22Rv1 (cell line): ENCODE results near the gene PACS1.
"Not testable (repeated sequence)": the region's sequence is repeated elsewhere in the genome, so short reads cannot be mapped to it uniquely, and the experiment has no call there.

Experiments used
- ZFX ChIP-seq: fragments of 450-650 bp; IDR thresholded peaks from 2 replicates; pipeline ENCODE4 v1.6.1; 2017; ENCODE audit warnings: antibody characterized with exemption, borderline replicate concordance
- TF ChIP-seq, protein P1 (sequence below): fragments of 450-650 bp; IDR thresholded peaks from 2 replicates; pipeline ENCODE4 v1.5.1; 2017; ENCODE audit warnings: mild to moderate bottlenecking

DNA sequence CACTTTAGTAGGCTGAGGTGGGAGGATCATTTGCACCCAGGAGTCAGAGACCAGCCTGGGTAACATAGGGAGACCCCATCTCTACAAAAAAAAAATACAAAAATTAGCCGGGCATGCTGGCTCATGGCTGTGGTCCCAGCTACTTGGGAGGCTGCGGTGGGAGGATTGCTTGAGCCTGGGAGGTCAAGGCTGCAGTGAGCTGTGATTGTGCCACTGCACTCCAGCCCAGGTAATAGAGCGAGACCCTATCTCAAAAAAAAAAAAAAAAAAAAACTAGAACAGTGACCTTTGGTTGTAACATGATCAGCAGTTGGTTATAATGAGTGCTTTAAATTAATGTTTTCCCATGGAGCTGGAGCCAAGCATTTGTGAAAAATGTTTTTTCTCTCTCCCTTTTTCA, 44.9 kb downstream of the PACS1 start:
- TF ChIP-seq, protein P1, sequence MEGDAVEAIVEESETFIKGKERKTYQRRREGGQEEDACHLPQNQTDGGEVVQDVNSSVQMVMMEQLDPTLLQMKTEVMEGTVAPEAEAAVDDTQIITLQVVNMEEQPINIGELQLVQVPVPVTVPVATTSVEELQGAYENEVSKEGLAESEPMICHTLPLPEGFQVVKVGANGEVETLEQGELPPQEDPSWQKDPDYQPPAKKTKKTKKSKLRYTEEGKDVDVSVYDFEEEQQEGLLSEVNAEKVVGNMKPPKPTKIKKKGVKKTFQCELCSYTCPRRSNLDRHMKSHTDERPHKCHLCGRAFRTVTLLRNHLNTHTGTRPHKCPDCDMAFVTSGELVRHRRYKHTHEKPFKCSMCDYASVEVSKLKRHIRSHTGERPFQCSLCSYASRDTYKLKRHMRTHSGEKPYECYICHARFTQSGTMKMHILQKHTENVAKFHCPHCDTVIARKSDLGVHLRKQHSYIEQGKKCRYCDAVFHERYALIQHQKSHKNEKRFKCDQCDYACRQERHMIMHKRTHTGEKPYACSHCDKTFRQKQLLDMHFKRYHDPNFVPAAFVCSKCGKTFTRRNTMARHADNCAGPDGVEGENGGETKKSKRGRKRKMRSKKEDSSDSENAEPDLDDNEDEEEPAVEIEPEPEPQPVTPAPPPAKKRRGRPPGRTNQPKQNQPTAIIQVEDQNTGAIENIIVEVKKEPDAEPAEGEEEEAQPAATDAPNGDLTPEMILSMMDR: not testable (repeated sequence)
- TF ChIP-seq ZFX: not testable (repeated sequence)
